GM19328 (cell line): ENCODE data around the gene HIF1AN.
"Not testable (repeated sequence)": the region's sequence is repeated elsewhere in the genome, so short reads cannot be mapped to it uniquely, and the experiment has no call there.

Experiments
- ATAC-seq: cut with Tn5 transposase; IDR thresholded peaks from one replicate; pipeline ENCODE4 v1.9.1; 2021; ENCODE audit warnings: mild to moderate bottlenecking, moderate library complexity; ENCODE audit not compliant: unreplicated experiment

Gene HIF1AN

DNA sequence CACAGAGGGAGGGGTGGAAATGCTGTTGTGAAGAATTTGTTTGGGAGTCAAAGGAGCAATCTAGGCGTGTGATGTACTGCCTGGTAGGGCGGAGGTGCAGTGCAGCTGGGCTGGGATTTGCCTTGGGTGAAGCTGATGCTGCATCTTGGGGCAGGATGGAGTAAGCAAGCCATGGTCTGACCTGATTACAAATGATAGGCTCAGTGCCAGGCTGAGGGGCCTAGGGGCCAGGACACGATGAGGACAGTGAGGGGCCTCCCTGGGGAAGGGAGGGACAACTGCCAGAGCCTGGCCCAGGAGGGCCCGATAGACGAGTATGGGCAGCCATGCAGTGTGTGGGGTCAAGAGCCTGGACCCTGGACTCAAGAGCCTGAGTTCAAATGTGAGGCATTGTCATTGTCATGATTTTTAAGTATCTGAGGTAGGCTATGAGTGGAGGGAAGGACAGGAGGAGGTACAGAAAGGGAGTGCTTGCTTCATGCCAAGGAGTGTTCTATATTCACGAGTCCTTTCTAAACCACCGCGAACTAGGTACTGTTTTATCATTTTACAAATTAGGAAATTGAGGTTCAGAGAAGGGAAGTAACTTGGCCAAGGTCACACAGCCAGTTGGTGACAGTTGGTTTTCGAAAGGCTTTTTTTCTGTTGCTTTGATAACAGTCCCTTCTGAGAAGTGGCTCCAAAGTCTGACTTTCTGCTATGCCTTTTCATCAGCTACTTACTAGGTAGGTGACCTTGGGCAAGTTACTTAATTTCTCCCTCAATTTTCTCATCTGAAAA, 29.7 kb downstream of the HIF1AN start:
- no peak for ATAC-seq

DNA sequence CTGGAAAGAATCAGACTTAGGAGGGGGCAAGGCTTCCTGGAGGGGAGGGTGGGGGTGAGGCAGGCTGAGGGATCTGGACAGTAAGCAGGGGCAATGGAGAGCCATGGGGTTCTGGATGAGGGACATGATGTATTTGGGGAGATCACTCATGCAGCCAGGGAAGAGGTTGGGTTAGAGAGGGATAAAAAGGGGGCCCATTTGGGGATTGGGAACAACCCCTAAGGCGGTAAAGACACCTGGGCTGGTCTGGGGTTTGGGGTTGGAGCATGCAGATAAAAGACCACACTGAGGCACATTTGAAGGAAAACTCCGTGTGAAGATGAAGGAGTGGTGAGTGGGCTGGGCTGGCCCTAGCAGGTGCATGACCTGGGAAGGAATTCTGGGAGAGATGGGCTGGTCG, 30.8 kb downstream of the HIF1AN start:
- no peak for ATAC-seq

DNA sequence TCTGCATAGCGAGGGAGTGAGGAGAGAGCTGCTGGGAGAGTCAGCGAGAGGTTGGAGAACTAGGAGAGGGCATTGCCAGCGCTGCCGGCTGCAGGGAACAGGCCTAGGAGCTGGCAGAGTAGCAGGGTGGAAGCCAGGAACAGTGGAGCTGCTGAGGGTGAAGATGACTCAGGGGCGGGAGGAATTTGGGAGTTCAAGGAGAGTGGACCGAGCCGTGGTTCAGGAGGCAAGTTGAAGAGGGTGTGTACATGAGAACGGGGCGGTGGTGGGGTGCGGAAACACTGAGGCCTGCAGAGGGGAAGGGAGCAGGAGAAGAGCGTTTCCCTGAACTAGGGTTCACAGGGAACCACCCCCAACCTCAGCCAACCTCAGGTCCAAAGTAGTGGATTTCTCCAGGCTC, 31.5 kb downstream of the HIF1AN start:
- no peak for ATAC-seq

DNA sequence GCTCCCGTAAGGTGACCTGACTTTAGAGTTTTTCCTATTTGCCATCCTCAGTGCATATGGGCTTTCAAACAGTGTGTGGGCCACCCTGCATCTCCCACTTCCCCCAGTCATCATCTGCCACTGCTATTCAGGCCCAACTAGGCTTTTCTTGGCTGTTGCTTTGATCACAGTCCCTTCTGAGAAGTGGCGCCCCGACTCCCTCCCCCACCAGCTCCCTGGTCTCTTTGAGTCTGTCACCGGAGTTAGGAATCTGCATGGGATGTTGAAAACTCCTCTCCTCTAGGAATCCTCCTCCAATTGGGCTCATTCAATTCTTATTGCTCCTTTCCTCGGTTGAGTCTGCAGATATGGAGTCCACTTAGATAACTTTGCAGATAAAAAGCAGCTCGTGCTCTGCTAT, 32.1 kb downstream of the HIF1AN start:
- no peak for ATAC-seq

DNA sequence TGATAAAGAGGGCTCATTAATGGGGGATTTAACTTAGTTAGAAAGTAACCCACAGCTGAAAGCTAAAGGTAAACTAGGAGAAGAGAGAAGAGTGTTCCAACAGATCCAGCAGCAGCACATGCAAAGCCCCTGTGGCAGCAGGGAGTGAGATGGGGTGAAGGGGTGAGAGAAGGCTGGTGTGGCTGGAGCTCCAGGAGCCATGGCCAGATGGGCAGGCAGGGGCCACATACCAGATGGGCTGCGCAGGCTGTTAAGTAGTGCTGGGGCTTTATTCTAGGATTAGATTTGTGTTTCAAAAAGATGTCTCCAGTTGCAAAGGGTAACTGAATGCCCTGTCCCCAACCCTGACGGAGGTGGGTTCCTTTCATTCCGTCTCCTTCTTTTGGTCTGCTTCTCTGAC, 33.2 kb downstream of the HIF1AN start:
- no peak for ATAC-seq

DNA sequence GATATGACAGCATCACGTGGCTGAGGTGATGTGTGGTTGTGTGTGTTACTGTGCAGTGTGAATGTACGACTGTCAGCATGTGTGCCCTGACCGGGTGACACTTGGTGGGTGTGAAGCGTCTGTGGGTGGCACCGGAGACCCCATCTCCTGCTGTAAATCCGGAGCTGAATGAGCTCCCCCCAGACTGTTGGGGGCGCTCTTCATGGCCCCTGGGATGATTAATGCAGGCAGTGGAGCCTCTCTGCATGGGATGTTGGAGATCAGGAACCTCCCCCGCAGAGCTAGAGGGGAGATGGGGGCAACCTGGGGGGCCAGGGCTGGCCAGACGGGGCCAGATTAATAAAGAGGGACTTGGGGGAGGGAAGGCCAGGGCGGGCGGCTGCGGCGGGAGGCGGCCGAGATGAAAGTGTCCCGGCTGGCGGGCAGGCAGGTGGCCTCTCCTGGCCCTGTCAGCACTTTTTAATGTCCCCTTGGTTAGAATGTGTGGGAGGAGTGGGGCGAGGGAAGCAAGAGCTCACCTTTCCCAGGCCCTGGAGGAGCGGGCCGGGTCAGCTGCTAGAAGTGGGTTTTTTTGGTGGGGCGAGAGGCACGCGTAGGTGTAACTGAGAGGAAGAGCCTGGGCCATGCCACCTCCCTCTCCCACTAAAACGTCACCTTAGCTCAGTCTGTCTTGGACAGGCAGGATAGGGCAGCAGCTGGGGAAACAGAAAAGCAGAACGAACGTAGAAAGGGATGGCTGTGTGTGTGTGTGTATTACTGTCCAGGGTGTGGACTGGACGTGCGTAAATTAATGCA, 34.1 kb downstream of the HIF1AN start:
- no peak for ATAC-seq

- no peak for ATAC-seq
These were observed 34.8 kb downstream of the HIF1AN start for GRCh38 chr10:100570506-100570905.

GRCh38 chr10:100571084-100571856, 35.5 kb downstream of the HIF1AN start:
- ATAC-seq = no peak

GRCh38 chr10:100575146-100575545, 39.4 kb downstream of the HIF1AN start:
- not testable (repeated sequence) for ATAC-seq

DNA sequence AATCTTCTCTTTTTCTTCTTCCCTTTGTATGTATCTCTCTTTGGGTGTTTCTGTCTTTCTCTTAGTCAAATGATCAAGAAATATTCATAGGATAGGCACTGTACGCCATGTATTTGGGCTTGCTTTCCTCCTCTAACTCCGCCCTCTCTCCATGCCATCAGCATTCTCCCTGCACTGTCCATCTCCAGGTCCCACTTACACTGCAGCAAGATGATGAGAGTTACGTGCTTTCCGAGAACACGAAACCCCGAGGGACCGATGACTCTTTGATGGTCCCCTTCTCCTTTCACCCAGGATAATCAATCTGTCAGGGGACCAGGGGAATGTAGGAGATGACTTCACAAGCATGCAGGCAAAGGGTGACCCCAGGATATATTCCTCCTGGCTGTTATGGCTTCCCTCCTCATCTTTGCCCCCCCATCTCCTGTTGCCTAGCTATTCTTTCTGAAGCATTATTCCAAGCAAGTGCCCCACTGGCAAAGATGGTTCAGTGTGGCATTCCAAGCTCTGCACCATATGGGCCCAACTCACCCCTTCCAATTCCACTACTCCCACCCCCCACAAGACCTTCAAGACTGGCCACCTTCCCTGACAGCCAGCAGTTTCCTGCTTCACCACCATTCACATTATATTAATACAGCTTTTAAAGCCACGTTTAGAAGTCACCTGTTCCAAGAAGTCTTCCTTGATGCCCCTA, 40.0 kb downstream of the HIF1AN start:
- no peak for ATAC-seq

DNA sequence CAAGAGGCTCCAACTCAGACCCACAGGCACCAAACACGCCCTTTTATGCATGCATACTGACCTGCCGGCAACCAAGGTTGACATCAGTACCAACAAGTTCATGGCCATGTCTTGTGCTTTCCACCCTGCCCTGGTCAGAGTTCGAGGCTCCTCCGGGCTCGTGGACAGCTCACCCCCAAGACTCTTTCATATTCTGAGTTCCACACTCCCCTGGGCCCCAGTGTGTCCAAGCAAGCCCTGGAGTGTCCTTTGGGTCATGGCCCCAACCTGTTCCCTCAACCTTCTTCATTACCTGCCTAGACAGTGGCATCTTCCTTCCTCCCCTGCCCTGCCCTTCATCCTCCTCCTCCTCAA, 40.5 kb downstream of the HIF1AN start:
- ATAC-seq = no peak

GRCh38 chr10:100579261-100580090, 43.7 kb downstream of the HIF1AN start:
- no peak for ATAC-seq

- ATAC-seq = no peak
These were observed 51.2 kb downstream of the HIF1AN start for GRCh38 chr10:100586959-100587358.

- ATAC-seq = no peak
These were observed 62.4 kb downstream of the HIF1AN start for GRCh38 chr10:100598166-100598565.

DNA sequence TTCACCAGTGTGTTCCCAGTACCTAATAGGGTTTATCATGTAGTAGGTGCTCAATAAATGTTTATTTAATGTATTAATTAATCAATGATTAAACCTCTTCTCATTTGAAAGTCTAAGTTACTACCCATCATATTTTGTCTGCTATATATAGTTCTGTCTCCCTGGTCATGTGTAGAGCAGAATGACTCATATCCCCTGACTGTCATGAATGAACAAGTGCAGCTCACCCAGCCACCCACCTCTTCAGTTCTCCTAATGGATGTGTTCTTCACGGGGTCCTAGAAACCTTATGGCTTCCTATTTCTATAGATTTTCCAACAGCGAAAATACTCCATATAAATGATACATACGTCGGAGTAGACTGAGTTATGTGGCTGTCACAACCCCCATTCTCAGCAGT, 64.5 kb downstream of the HIF1AN start:
- ATAC-seq = no peak

DNA sequence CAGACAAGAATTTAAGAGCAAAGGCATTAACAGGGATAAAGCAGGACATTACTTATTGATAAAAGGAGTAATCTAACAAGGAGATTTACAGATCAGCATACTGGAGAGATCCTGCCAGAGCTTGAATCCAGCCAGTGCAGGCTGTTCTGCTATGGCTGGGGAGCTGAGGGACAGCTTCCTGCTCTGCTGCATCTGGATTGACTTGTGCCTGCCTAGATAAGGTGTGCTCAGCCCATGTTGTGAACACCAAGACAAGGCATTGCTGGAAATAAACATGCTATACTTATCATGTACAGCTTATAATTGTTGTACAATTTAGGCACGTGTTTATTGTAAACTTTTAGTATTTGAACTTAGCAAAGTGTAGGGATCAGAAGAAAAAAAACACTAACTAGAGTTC, 71.7 kb downstream of the HIF1AN start:
- no peak for ATAC-seq
